Ascending aorta (tissue), 2 donors: ENCODE measurements around the gene MYL11. TPM values are rescaled to one million over a fixed set of nuclear protein-coding genes. Genes with fewer than 3 reads are reported as not detected.

Source experiments
- DNase-seq, 2 donors: peaks; one replicate each; pipeline ENCODE4 v3.0.0-alpha.2; 2019; ENCODE audit warnings: low spot score in 2 of 2
- H3K27ac ChIP-seq, 2 donors: fragments of 200-600 bp; sonication (generic); one replicate each; pipeline ENCODE4 v1.5.1; 2016 to 2017; ENCODE audit warnings: mild to moderate bottlenecking in 1 of 2
- H3K27me3 ChIP-seq: fragments of 200-600 bp; sonication (generic); one replicate; pipeline ENCODE4 v1.5.1; 2017
- H3K36me3 ChIP-seq, 2 donors: fragments of 200-600 bp; sonication (generic); one replicate each; pipeline ENCODE4 v1.5.1; 2016
- H3K4me1 ChIP-seq, 2 donors: fragments of 200-600 bp; sonication (generic); one replicate each; pipeline ENCODE4 v1.5.1; 2016 to 2017; ENCODE audit warnings: mild to moderate bottlenecking in 1 of 2
- H3K4me3 ChIP-seq, 2 donors: fragments of 200-600 bp; sonication (generic); one replicate each; pipeline ENCODE4 v1.5.1; 2016 to 2017; ENCODE audit warnings: mild to moderate bottlenecking in 1 of 2
- H3K9me3 ChIP-seq, 2 donors: fragments of 200-600 bp; sonication (generic); one replicate each; pipeline ENCODE4 v1.5.1; 2016
- intact Hi-C: fragments of 100-400 bp; cut with DNase I; formaldehyde crosslinking; loops from one replicate; pipeline ENCODE4 v1.15.1; 2023
- total RNA-seq: library from RNA; depleted of rRNA; stranded (reverse); fragments of >200 nt; gene quantifications from one replicate; pipeline ENCODE4 v1.1.0, GENCODE V29; 2016
- TF ChIP-seq, protein P1 (sequence below), 3 experiments: fragments of 200-600 bp in 2 of 3; fragments of 450-650 bp in 1 of 3; sonication (generic) in 2 of 3; IDR thresholded peaks; one replicate each; pipeline ENCODE4 v1.5.1; 2016 to 2019; ENCODE audit warnings: antibody characterized with exemption in 3 of 3, mild to moderate bottlenecking in 1 of 3, moderate library complexity in 1 of 3

The MYL11 gene
- total RNA-seq, 1 donor from 2014 or later, result not detected

DNA sequence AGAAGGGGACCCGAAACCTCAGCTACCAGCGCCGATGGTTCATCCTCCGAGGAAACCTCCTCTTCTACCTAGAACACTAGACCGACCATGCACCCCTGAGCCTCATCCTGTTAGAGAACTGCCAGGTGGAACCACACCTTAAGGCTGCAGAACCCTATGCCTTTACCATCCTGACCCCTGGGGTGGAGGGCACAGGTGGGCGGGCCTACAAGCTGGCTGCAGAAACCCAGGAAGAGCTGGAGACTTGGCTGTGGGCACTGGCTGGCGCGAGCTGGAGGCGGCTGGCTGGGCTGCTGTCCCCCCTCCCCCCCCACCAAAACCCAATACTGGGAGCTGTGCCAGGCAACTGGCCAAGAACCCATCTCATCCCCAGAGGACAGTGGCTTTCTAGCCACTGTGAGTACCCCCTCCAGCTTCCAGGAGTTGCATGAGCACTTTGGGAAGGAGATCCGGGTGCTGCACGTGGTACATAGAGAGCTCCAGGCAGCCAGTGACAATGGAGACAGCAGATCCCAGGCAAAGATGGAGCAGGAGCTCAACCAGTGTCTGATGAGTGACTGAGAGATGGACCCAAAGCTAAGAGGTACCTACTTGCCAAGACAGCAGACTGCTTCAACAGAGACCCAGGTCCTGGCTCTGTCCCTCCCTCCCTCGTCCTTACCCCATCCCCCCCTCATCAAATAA, 18.1 kb upstream of the MYL11 start:
- Histone ChIP-seq H3K27ac (peak overlapping the region; percentile 95 to 98), H3K36me3 (peaks cover 31 to 47% of the 10 kb centered on the region in 2 donors), H3K4me1 (peaks cover 8 to 41% of the 10 kb centered on the region in 2 donors), H3K9me3 (no peaks in the 10 kb centered on the region), H3K4me3 (peak overlapping the region in 1 of 2 donors; percentile 72), H3K27me3 (no peaks in the 10 kb centered on the region)
- intact Hi-C loops, result loop anchor here (5.0 kb wide), 1 partner anchor 171 kb away; the partner anchor contains the start of gene ZNF768
- TF ChIP-seq, protein P1, sequence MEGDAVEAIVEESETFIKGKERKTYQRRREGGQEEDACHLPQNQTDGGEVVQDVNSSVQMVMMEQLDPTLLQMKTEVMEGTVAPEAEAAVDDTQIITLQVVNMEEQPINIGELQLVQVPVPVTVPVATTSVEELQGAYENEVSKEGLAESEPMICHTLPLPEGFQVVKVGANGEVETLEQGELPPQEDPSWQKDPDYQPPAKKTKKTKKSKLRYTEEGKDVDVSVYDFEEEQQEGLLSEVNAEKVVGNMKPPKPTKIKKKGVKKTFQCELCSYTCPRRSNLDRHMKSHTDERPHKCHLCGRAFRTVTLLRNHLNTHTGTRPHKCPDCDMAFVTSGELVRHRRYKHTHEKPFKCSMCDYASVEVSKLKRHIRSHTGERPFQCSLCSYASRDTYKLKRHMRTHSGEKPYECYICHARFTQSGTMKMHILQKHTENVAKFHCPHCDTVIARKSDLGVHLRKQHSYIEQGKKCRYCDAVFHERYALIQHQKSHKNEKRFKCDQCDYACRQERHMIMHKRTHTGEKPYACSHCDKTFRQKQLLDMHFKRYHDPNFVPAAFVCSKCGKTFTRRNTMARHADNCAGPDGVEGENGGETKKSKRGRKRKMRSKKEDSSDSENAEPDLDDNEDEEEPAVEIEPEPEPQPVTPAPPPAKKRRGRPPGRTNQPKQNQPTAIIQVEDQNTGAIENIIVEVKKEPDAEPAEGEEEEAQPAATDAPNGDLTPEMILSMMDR (IDR thresholded peaks at IDR 0.05), result no peak
- DNase-seq, result no peak

DNA sequence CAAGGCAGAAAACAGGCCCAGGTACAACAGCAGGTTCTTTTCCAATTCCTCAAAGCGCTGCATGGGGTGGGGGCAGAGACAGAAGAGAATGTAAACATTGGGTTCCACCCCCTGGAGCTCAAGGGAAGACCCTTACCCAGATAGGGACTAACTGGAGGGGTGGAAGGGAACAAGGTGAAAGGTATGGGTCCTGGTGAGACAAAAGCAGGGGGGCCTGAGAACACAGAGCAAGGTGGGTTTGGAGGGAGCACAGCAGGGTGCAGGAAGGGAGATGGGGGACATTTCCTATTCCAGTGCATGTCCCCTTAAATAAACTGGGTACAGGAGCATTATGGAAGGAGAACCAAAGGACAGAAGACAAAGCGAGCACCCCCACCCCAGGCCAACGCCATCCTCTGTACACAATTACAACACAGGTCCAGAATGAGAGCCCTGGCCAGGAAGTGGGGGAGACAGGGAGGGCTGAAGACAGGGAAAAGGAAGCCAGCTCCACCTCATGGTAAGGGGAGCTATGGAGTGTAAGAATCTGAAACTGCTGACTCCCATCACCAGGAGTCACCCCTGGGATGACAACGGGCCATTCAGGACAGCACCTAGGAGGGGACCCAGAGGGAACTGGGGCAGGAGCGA, 17.4 kb upstream of the MYL11 start:
- intact Hi-C loops, result loop anchor here (5.0 kb wide), 1 partner anchor 170 kb away; the partner anchor contains the start of gene ZNF768
- Histone ChIP-seq H3K9me3 (no peaks in the 10 kb centered on the region), H3K36me3 (peaks cover 34 to 46% of the 10 kb centered on the region in 2 donors), H3K4me3 (no peak overlapping the region), H3K4me1 (peaks cover 5 to 35% of the 10 kb centered on the region in 2 donors), H3K27ac (no peak overlapping the region), H3K27me3 (no peaks in the 10 kb centered on the region)
- TF ChIP-seq, protein P1 (IDR thresholded peaks at IDR 0.05), result no peak
- no peak for DNase-seq

DNA sequence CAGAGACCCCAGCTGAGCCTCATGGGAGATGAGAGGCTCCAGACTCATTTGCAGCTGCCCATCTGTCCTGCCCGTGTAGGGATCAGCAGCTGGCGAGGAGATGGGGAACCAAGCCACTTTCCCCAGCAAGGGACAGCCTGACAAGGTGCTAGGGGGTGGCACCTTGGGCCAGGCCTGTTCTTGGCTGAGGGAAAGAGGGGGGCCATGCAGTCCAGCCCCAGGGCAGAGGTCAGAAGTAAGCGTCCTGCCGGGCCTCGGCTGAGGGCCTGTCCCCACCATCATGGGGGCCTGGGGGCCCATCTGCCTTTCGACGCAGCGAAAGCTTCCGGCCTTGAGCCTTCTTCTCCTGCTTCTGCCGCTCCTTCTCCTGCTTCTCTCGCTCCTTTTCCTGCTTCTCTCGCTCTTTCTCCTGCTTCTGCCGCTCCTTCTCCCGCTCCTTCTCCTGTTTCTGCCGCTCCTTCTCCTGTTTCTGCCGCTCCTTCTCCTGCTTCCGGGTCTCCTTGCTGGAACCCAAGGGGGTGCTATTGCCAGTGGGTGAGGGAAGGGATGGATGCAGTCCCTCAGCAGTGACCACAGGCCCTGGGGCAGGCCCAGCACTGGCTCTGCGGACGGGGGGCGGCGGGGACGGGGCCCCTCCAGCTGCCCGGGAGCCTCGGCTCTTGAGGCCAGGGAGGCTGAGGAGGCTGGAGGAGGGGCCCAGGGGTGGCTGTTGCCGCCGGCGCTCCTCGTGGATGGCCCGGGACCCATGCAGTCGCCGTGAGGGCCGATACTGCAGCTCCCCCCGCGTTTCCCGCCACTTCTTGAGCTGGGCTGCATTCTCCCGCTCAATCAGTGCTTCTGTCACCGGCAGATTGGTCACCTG, 16.7 kb upstream of the MYL11 start:
- DNase-seq, result no peak
- no peak overlapping the region for H3K27ac ChIP-seq
- no peaks in the 10 kb centered on the region for H3K9me3 ChIP-seq
- H3K4me3 ChIP-seq, result no peak overlapping the region
- H3K27me3 ChIP-seq, result no peaks in the 10 kb centered on the region
- peaks cover 0 to 27% of the 10 kb centered on the region in 2 donors for H3K4me1 ChIP-seq
- intact Hi-C loops, result loop anchor here (5.0 kb wide), 1 partner anchor 169 kb away; the partner anchor contains the start of gene ZNF768
- peaks cover 35 to 39% of the 10 kb centered on the region in 2 donors for H3K36me3 ChIP-seq
- TF ChIP-seq, protein P1 (IDR thresholded peaks at IDR 0.05), result no peak

DNA sequence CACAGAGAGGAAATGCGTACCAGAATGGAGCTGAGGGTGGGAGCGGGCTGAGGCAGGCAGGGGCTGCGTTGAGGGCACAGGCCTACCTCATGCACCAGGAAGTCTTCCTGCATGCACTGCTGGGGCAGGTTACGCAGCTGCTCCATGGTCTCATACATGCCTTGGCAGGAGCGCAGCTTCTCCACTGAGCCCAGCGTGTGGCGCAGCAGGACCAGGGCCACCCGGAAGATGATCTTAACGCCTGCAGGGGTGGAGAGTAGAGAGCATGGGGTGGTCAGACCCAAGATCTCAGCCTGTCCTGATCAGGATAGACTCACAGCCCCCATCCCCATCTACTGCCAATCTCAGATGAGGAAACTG, 16.0 kb upstream of the MYL11 start:
- TF ChIP-seq, protein P1 (IDR thresholded peaks at IDR 0.05), result no peak
- Histone ChIP-seq H3K9me3 (no peaks in the 10 kb centered on the region), H3K27me3 (no peaks in the 10 kb centered on the region), H3K4me1 (peaks cover 0 to 21% of the 10 kb centered on the region in 2 donors), H3K36me3 (peaks cover 30 to 38% of the 10 kb centered on the region in 2 donors), H3K4me3 (no peak overlapping the region), H3K27ac (no peak overlapping the region)
- intact Hi-C loops, result loop anchor here (5.0 kb wide), 1 partner anchor 169 kb away; the partner anchor contains the start of gene ZNF768
- no peak for DNase-seq
